Measurements from ENCODE around the gene CLNK.
A peak's percentile ranks its signal among the peaks of the same experiment; 100 is the strongest.

Gene CLNK

GRCh38 chr4:10571909-10572308 lies 112.7 kb downstream of the CLNK start:
- DNase-seq, result no peak

- DNase-seq, result no peak
Observed at GRCh38 chr4:10569491-10569890, 115.1 kb downstream of the CLNK start.

GRCh38 chr4:10567766-10568165 lies 116.8 kb downstream of the CLNK start:
- DNase-seq, result no peak

GRCh38 chr4:10565166-10565780 lies 119.3 kb downstream of the CLNK start:
- DNase-seq, result no peak

GRCh38 chr4:10554694-10555093 lies 129.9 kb downstream of the CLNK start:
- peak; percentile 59 to 65 for DNase-seq

GRCh38 chr4:10554121-10554520 lies 130.4 kb downstream of the CLNK start:
- DNase-seq, result no peak

- no peak for DNase-seq
Observed at GRCh38 chr4:10552591-10553280, 131.8 kb downstream of the CLNK start.

- no peak for DNase-seq
Observed at GRCh38 chr4:10535912-10536311, 148.7 kb downstream of the CLNK start.

- DNase-seq, result no peak
Observed at GRCh38 chr4:10534820-10535219, 149.7 kb downstream of the CLNK start.

GRCh38 chr4:10532155-10532554 lies 152.4 kb downstream of the CLNK start:
- DNase-seq, result no peak

GRCh38 chr4:10530137-10530786 lies 154.3 kb downstream of the CLNK start:
- no peak for DNase-seq

GRCh38 chr4:10529291-10530136 lies 155.1 kb downstream of the CLNK start:
- no peak for DNase-seq

GRCh38 chr4:10527438-10527837 lies 157.1 kb downstream of the CLNK start:
- no peak for DNase-seq

GRCh38 chr4:10526429-10527222 lies 157.9 kb downstream of the CLNK start:
- no peak for DNase-seq

- no peak for DNase-seq
Observed at GRCh38 chr4:10524196-10524833, 160.3 kb downstream of the CLNK start.

- no peak for DNase-seq
Observed at GRCh38 chr4:10521424-10521823, 163.1 kb downstream of the CLNK start.

GRCh38 chr4:10509733-10510132 lies 174.8 kb downstream of the CLNK start:
- DNase-seq, result no peak

- no peak for DNase-seq
Observed at GRCh38 chr4:10506077-10506476, 178.5 kb downstream of the CLNK start.

- no peak for DNase-seq
Observed at GRCh38 chr4:10504570-10505179, 179.9 kb downstream of the CLNK start.

GRCh38 chr4:10502717-10503116 lies 181.9 kb downstream of the CLNK start:
- no peak for DNase-seq

- DNase-seq, result no peak
Observed at GRCh38 chr4:10500776-10501175, 183.8 kb downstream of the CLNK start.

- no peak for DNase-seq
Observed at GRCh38 chr4:10496200-10496599, 188.4 kb downstream of the CLNK start.
